Upper lobe of left lung (tissue), 6 donors: ENCODE results near the gene CACNB2. TPM values are rescaled to one million over a fixed set of nuclear protein-coding genes. Genes with fewer than 3 reads are reported as not detected.

Experiments used
- ATAC-seq, 2 donors: fragments of 200-7000 bp; cut with Tn5 transposase; one replicate each; pipeline ENCODE4 v1.9.1; 2022; ENCODE audit warnings: mild to moderate bottlenecking in 2 of 2, moderate library complexity in 2 of 2; ENCODE audit not compliant: low FRiP score in 2 of 2
- DNase-seq, 2 donors: peaks; one replicate each; pipeline ENCODE4 v3.0.0-alpha.2; 2019 to 2020
- H3K27ac ChIP-seq, 4 donors: fragments of 200-600 bp; sonication (generic); one replicate each; pipeline ENCODE4 v1.5.1; 2016 to 2019
- H3K27me3 ChIP-seq, 4 donors: fragments of 200-600 bp; sonication (generic); one replicate each; pipeline ENCODE4 v1.5.1; 2017 to 2019
- H3K36me3 ChIP-seq, 4 donors: fragments of 200-600 bp; sonication (generic); one replicate each; pipeline ENCODE4 v1.5.1; 2016 to 2019
- H3K4me1 ChIP-seq, 4 donors: fragments of 200-600 bp; sonication (generic); one replicate each; pipeline ENCODE4 v1.5.1; 2018 to 2019
- H3K4me3 ChIP-seq, 4 donors: fragments of 200-600 bp; sonication (generic); one replicate each; pipeline ENCODE4 v1.5.1; 2017 to 2019; ENCODE audit warnings: mild to moderate bottlenecking in 2 of 4, moderate library complexity in 1 of 4
- H3K9me3 ChIP-seq, 4 donors: fragments of 200-600 bp; sonication (generic); one replicate each; pipeline ENCODE4 v1.5.1; 2018 to 2019
- CTCF ChIP-seq, 6 experiments: fragments of 450-650 bp in 4 of 6; fragments of 200-600 bp in 2 of 6; sonication (generic) in 2 of 6; IDR thresholded peaks; one replicate each; pipeline ENCODE4 v1.5.1; 2016 to 2019; ENCODE audit warnings: antibody characterized with exemption in 6 of 6
- EP300 ChIP-seq, 4 donors: sonication (generic); formaldehyde crosslinking; IDR thresholded peaks; one replicate each; pipeline ENCODE4 v1.5.1; 2017; ENCODE audit warnings: antibody characterized with exemption in 4 of 4, control low read depth in 2 of 4
- POLR2A ChIP-seq, 4 donors: fragments of 450-650 bp; IDR thresholded peaks; one replicate each; pipeline ENCODE4 v1.5.1; 2016 to 2017; ENCODE audit warnings: antibody characterized with exemption in 4 of 4, mild to moderate bottlenecking in 2 of 4
- POLR2AphosphoS5 ChIP-seq, 2 donors: sonication (generic); formaldehyde crosslinking; IDR thresholded peaks; one replicate each; pipeline ENCODE4 v1.5.1; 2017; ENCODE audit warnings: antibody characterized with exemption in 2 of 2
- WGBS, 2 donors: methylation state at CpG; one replicate each; pipeline ENCODE4 v1.1.5; 2017 to 2018; 5-methylcytosine and 5-hydroxymethylcytosine counted together
- total RNA-seq, 6 donors: library from RNA; depleted of rRNA in 4 of 6; stranded (reverse); fragments of >200 nt in 4 of 6; gene quantifications; one replicate each; pipeline versions ENCODE4 v1.1.0 to v1.2.1, GENCODE V29; 2016 to 2021
- donor health status: DM: no; HTN: no; CAD: no; lungs with moderate emphysema.
- donor health status: DM: no; HTN: yes; CAD: no; lungs with severe emphysema.

CACNB2 gene
- total RNA-seq, 6 donors from 2014 or later = 1.4 to 6.3 (median 2.9) TPM

GRCh38 chr10:18201877-18202276 is 61.7 kb downstream of the CACNB2 start:
- Histone ChIP-seq H3K27me3 (no peaks in the 10 kb centered on the region), H3K9me3 (no peaks in the 10 kb centered on the region), H3K4me1 (peaks cover 0 to 4% (median 0%) of the 10 kb centered on the region in 4 donors), H3K36me3 (no peaks in the 10 kb centered on the region), H3K4me3 (no peak overlapping the region), H3K27ac (no peak overlapping the region)
- no peak for ATAC-seq
- TF ChIP-seq EP300 (IDR thresholded peaks at IDR 0.05) (no peak), POLR2AphosphoS5 (IDR thresholded peaks at IDR 0.05) (no peak), POLR2A (IDR thresholded peaks at IDR 0.05) (no peak), CTCF (IDR thresholded peaks at IDR 0.05) (no peak)
- DNase-seq = no peak

DNA sequence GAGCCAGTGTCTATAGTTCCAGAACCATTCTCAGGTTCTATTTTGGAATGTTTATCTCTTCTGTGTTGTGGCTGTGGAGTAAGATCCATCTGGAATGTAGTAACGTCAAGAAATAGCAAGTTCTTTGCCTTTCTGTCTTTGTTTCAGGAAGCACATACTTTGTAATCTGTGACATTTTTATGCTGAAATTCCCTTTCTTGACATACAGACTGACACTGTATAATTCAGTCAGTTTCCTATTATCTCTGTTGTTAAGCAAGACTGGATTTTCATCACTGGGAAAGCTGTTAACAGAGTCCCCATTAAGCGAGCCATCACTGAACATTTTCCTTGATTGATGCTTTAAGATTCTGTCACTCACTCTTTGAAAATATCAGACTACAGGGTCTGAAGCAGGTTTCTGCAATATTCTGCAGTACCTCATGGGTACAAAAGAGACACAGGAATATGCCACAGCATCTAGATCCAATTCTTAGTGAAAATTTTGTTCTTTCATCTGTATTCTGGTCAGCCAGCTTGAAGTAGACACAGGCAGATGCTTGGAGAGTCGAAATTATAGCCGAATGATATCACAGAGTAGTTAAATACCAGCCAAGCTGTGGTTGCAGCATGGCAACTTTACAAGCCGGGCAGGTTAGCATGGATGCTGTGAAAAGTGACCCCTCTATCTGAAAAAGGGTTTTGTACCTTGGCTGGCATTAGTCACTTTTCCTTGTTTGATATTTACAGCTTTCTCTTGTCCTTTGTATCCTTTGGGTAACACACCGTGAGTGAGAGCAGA is 62.6 kb downstream of the CACNB2 start:
- no peak overlapping the region for H3K4me3 ChIP-seq
- no peak overlapping the region for H3K27ac ChIP-seq

GRCh38 chr10:18203471-18203870 is 63.2 kb downstream of the CACNB2 start:
- WGBS, 2 donors = 56% methylated on average over 6 of the region's 6 CpGs
- Histone ChIP-seq H3K4me3 (no peak overlapping the region), H3K27ac (no peak overlapping the region), H3K27me3 (no peaks in the 10 kb centered on the region), H3K9me3 (no peaks in the 10 kb centered on the region), H3K36me3 (no peaks in the 10 kb centered on the region), H3K4me1 (peaks cover 0 to 4% (median 0%) of the 10 kb centered on the region in 4 donors)
- no peak for DNase-seq
- no peak for TF ChIP-seq POLR2A (IDR thresholded peaks at IDR 0.05)
- TF ChIP-seq CTCF (IDR thresholded peaks at IDR 0.05) = no peak
- TF ChIP-seq EP300 (IDR thresholded peaks at IDR 0.05) = no peak
- no peak for TF ChIP-seq POLR2AphosphoS5 (IDR thresholded peaks at IDR 0.05)
- ATAC-seq = no peak

More for the DNA sequence above, 62.6 kb downstream of the CACNB2 start:
- Histone ChIP-seq H3K36me3 (no peaks in the 10 kb centered on the region), H3K9me3 (no peaks in the 10 kb centered on the region), H3K27me3 (no peaks in the 10 kb centered on the region), H3K4me1 (peaks cover 0 to 4% (median 0%) of the 10 kb centered on the region in 4 donors)
- TF ChIP-seq EP300 (IDR thresholded peaks at IDR 0.05) (no peak), POLR2AphosphoS5 (IDR thresholded peaks at IDR 0.05) (no peak), CTCF (IDR thresholded peaks at IDR 0.05) (no peak), POLR2A (IDR thresholded peaks at IDR 0.05) (no peak)
- DNase-seq (no peak), ATAC-seq (no peak)
- 64 to 66% methylated on average over 6 of the region's 6 CpGs for WGBS, 2 donors

GRCh38 chr10:18204039-18204835 is 64.0 kb downstream of the CACNB2 start:
- DNase-seq (no peak), ATAC-seq (no peak)
- Histone ChIP-seq H3K4me3 (no peak overlapping the region), H3K9me3 (no peaks in the 10 kb centered on the region), H3K4me1 (peaks cover 0 to 4% (median 0%) of the 10 kb centered on the region in 4 donors), H3K27me3 (no peaks in the 10 kb centered on the region), H3K27ac (no peak overlapping the region), H3K36me3 (no peaks in the 10 kb centered on the region)
- 36 to 37% methylated on average over 6 of the region's 6 CpGs for WGBS, 2 donors
- TF ChIP-seq CTCF (IDR thresholded peaks at IDR 0.05) = no peak
- TF ChIP-seq EP300 (IDR thresholded peaks at IDR 0.05) = no peak
- no peak for TF ChIP-seq POLR2A (IDR thresholded peaks at IDR 0.05)
- no peak for TF ChIP-seq POLR2AphosphoS5 (IDR thresholded peaks at IDR 0.05)
